Activated CD4-positive, CD25-positive, alpha-beta regulatory T cell (primary cell): Measurements from ENCODE around the gene FAM222B.

Experiments used
- DNase-seq, 4 experiments: peaks; one replicate each; lab custom pipeline; 2025; lab: John Stamatoyannopoulos, UW

FAM222B gene

DNA sequence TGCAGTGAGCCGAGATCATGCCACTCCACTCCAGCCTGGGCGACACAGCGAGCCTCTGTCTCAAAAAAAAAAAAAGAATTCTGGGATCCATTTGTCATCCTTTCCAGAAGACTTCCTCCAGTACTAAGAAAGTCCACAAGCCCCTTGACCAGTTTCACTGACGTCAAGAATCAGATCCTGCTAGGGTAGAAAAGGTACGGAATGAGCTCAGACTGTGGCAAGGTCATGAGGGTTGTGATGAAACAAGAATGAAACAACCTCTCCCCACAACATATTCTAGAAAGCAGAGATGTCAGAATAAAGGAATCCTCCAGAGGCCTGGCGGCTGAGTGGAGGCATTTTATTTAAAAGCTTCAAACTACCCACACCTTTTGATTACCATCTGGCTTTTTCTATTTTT lies 68.9 kb downstream of the FAM222B start:
- no peak for DNase-seq

DNA sequence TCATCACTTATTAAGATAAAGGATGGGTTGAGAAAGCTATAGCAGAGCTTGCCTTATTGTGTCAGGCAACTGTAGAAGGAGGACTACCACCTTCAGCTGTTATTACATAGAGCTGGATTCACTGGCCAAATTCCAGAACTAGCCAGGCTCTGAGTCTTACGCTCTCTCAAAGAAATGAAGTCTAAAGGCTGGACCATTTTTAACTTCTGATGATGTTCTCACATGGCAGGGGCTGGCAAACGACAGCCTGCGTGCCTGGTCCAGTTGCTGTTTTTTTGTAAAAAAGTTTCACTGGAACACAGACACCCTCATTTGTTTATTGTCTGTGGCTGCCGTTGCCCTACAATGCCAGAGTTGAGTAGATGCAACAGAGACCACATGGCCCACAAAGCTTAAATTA lies 77.6 kb downstream of the FAM222B start:
- DNase-seq = no peak

DNA sequence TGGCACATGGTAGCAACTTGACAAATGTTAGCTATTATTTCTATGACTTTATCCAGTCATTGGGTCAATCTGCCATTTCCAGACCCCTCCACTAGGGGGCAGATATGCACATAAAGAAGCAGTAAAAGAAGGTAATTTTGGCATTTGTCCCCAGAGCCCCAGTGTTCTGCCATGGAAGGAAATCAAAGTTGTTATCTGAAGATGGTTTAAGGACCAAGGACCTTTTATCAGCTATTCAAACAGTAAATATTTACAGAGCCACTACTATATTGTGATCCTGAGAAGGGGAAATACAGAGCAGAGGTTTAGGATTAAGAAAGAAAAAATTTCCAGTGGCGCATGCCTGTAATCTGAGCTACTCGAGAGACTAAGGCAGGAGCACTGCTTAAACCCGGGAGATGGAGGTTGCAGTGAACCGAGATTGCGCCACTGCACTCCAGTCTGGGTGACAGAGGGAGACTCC lies 78.8 kb downstream of the FAM222B start:
- DNase-seq = peak; percentile 53 to 75 (median 67)

DNA sequence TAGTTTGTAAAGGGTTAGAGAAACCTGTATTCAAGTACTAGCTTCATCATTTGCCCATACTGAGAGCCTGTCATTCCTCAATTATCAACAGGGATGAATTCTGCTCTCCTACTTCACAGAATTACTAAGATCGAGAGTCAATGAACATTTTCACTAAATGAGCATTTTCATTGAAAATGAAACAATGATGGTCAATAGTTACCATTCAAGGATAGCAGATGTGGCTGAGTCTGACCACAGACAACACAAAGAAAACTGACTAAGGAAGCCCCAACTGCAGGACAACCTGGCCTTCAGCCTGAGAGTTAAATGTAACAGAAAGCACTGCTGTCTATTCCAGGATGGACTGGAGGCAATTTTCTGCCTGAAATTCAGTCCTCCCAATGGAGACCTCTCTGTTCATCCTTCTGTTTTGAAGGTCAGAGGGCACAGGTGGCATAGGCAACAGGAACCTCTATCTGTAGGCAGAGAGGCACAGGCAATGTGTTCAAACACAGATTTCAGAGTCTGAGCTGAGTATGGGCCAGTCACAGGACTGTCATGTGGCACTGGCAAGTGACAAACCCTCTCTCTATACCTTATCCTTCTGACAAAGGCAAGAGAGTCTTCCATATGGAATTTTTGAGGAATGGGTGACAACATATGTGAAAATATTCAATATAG lies 79.3 kb downstream of the FAM222B start:
- DNase-seq = no peak

DNA sequence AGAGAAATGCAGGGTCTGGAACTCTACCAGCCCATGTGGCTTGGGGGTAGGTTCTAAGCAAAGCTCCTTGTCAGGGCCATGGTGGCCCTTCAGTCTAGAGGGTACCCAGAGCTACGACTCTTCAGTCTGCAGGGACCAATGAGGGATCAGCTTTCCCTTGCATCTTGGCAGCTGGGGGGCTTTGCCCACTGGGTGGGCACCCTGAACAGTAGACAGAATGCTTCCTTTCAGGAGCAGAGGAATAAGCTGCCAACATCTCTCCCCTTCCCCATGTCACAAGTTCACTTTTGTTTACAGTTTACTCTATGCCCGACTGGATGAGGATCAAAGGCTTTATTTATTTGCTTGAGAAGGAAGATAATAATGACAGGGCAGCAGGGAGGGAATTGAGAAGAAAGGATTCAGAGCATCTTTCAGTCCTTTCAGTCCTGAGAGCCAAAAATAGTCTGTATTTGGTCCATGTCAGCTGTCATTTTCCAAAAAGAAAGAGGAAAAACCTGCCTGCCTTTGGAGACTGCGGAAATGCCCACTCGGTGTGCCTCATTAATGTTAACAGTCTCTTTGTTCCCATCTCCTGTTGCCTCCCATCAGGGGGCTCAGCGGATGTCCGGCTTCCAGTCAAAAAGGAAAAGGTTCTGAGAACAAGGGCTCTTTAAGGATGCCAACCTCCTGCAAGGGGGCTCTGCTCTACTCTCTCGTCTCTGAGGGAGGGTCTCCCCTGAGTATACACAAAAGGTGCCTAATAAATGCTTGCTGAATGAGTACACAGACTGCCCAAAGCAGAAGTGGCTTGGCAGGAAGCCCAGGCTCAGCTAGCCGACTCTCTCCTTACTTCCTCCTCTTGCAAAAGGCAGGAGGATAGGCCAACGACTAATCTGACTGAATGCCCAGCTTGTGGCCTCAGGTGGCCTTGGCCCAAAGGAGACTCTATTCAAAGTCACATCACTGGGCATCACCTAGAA lies 81.7 kb downstream of the FAM222B start:
- no peak for DNase-seq

- DNase-seq = no peak
Observed at GRCh38 chr17:28759256-28759865, 83.2 kb downstream of the FAM222B start.

- no peak for DNase-seq
Observed at GRCh38 chr17:28758411-28759121, 84.0 kb downstream of the FAM222B start.

GRCh38 chr17:28756049-28756804 lies 86.4 kb downstream of the FAM222B start:
- DNase-seq = no peak

- DNase-seq = no peak
Observed at GRCh38 chr17:28755486-28755885, 87.1 kb downstream of the FAM222B start.

DNA sequence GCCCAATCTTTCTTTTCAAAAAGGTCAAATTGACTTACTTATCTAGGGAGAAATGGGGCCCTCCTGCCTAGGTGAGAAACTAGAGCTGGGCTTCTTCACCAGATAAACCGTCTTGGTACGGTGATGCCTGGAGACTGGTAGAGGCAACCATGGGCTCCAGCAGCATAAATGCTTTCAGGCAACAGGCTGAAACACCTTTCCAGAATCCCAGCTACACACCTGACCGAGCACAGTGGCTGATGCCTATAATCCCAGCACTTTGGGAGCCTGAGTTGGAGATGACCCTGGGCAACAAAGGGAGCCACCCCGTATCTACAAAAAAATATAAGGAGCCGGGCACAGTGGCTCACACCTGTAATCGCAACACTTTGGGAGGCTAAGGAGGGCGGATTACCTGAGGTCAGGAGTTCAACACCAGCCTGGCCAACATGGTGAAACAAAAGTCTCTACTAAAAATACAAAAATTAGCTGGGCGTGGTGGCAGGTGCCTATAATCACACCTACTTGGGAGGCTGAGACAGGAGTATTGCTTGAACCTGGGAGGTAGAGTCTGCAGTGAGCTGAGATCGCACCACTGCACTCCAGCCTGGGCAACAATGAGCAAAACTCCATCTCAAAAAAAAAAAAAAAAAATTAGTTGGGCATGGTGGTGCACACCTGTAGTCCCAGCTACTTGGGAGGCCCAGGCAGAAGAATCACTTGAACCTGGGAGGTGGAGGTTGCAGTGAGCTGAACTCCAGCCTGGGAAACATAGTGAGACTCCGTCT lies 90.8 kb downstream of the FAM222B start:
- no peak for DNase-seq

DNA sequence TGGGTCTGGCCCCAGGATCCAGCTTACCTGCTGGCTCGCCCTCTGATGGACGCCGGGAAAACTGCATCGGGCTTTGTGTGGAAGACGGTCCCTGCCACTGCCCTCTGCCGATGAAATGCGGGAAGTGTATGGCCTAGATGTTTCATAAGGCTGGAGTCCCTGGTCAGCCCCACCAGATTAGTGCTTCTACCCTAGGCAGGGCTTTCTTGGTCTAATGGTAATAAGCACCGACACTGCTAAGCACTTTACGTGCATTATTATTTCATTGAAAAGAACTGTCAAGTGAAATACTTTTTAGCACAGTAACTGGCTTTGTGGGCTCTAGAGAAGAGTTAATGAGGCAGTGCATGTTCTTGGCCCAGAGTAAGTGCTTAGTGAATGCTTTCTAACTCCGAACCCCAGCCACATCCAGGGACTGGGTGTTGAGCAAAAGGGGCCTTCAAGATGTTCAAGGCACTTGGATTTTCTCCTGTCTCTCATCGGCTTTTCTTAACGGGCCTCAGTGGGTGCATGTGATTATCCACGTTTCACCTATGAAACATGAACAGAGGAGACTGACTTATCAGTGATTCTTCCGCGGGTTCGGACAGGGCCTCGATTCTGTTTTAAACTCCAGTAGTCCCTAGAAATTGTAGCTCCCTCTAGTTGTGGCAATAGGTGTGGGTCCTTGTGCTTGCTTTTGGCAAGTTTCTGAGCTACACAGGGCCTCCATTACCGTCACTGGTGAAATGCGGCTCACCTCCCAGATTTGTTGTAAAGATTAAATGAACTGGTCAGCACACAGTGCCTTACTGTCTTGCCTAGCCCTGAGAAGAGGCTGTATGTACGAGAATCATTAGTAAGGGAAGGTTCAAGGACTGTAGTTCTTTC lies 92.2 kb downstream of the FAM222B start:
- peak; percentile 71 to 83 (median 75) for DNase-seq

GRCh38 chr17:28749516-28750177 lies 92.9 kb downstream of the FAM222B start:
- no peak for DNase-seq

GRCh38 chr17:28748852-28749515 lies 93.6 kb downstream of the FAM222B start:
- DNase-seq = no peak

DNA sequence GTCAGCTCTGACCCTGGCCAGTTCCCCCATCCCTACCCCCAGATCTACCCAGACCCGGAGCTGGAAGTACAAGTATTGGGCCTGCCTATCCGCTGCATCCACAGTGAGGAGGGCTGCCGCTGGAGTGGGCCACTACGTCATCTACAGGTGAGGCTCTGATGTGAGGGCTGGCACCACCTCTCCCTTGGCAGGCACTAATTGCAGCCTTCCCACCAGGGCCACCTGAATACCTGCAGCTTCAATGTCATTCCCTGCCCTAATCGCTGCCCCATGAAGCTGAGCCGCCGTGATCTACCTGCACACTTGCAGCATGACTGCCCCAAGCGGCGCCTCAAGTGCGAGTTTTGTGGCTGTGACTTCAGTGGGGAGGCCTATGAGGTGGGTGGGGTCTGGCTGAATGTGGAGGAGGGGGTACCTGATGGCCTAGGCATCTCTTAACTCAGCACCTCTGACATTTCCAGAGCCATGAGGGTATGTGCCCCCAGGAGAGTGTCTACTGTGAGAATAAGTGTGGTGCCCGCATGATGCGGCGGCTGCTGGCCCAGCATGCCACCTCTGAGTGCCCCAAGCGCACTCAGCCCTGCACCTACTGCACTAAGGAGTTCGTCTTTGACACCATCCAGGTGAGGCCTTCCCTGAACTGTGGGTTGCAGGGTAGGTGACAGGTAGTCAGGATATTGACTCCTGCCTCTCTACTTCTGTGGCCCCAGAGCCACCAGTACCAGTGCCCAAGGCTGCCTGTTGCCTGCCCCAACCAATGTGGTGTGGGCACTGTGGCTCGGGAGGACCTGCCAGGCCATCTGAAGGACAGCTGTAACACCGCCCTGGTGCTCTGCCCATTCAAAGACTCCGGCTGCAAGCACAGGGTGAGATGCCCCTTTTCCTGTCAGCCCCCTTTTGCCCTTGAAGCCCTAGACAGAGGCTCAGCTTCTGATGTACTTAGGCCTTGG lies 94.5 kb downstream of the FAM222B start:
- no peak for DNase-seq

- DNase-seq = no peak
Observed at GRCh38 chr17:28747051-28747691, 95.4 kb downstream of the FAM222B start.

DNA sequence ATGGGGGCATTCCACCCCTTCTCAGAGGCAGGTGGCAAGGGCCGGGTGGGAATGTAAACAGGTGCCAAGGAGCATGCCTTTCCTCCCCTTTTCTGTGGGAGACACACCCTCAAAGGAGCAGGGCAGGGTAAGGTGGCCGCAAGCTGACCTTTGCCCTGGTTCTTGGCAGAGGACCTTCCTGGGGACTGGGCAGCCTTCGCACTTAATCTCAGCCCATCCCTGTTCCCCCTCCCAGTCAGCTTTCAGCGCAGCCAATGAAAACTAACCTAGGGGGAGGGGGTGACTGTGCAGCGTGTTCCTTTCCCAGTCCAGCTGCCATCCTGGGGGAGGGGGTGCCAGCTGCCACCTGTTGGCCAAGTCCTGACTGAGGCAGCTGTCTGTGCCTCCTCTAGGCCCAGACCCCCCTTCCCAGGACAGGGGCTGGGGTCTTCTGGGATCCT lies 96.0 kb downstream of the FAM222B start:
- DNase-seq = no peak
